HepG2 (cell line): Measurements from ENCODE around the gene FBXL12. TPM values are rescaled to one million over a fixed set of nuclear protein-coding genes. Genes with fewer than 3 reads are reported as not detected.

Source experiments
- ATF2 ChIP-seq: sonication (generic); formaldehyde crosslinking; IDR thresholded peaks from 2 replicates; pipeline ENCODE4 v1.4.0; 2020; ENCODE audit warnings: missing genetic modification reagents
- BCL6 ChIP-seq: IDR thresholded peaks from 2 replicates; pipeline ENCODE4 v1.6.1; 2016; ENCODE audit warnings: missing genetic modification reagents, missing compliant biosample characterization
- BRD4 ChIP-seq: sonication (generic); formaldehyde crosslinking; IDR thresholded peaks from 2 replicates; pipeline ENCODE4 v1.4.0; 2020; ENCODE audit warnings: missing genetic modification reagents
- CAMTA2 ChIP-seq: sonication (generic); formaldehyde crosslinking; IDR thresholded peaks from 2 replicates; pipeline ENCODE4 v1.4.0; 2020; ENCODE audit warnings: mild to moderate bottlenecking, missing genetic modification reagents, borderline replicate concordance
- DRAP1 ChIP-seq: IDR thresholded peaks from 2 replicates; pipeline ENCODE4 v1.6.1; 2016; ENCODE audit warnings: missing genetic modification reagents, missing compliant biosample characterization
- GABPA ChIP-seq, 2 experiments: IDR thresholded peaks; 2 replicates each; pipeline ENCODE4 v1.6.1; 2011 to 2016; ENCODE audit warnings: low read depth in 2 of 2, low read length in 1 of 2, missing biosample characterization in 1 of 2, missing genetic modification characterization in 1 of 2
- JUND ChIP-seq: sonication (generic); formaldehyde crosslinking; IDR thresholded peaks from 2 replicates; pipeline ENCODE4 v1.8.0; 2022; ENCODE audit warnings: mild to moderate bottlenecking, missing genetic modification reagents
- KLF15 ChIP-seq: sonication (generic); formaldehyde crosslinking; IDR thresholded peaks from 2 replicates; pipeline ENCODE4 v1.8.1; 2023; ENCODE audit warnings: borderline replicate concordance, mild to moderate bottlenecking, inconsistent platforms, missing genetic modification reagents, mixed read lengths
- MAFF ChIP-seq: IDR thresholded peaks from 2 replicates; pipeline ENCODE4 v1.6.1; 2011; ENCODE audit warnings: low read depth, low read length, improper control_type of control experiment
- PRPF4 ChIP-seq: fragments of 200-400 bp; formaldehyde crosslinking; IDR thresholded peaks from 2 replicates; pipeline ENCODE4 v1.6.1; 2016; ENCODE audit warnings: low read length, low read depth; ENCODE audit not compliant: poor library complexity, severe bottlenecking
- RXRA ChIP-seq: sonication (generic); formaldehyde crosslinking; IDR thresholded peaks from 2 replicates; pipeline ENCODE4 v1.5.1; 2020; ENCODE audit warnings: missing genetic modification reagents
- TFAP4 ChIP-seq: sonication (generic); IDR thresholded peaks from 2 replicates; pipeline ENCODE4 v1.6.1; 2016; ENCODE audit warnings: low read depth, borderline replicate concordance
- ZBTB4 ChIP-seq: sonication (generic); formaldehyde crosslinking; IDR thresholded peaks from 2 replicates; pipeline ENCODE4 v1.4.0; 2020; ENCODE audit warnings: missing genetic modification reagents, mild to moderate bottlenecking, borderline replicate concordance
- ZFP62 ChIP-seq: sonication (generic); formaldehyde crosslinking; IDR thresholded peaks from 2 replicates; pipeline ENCODE4 v1.4.0; 2020; ENCODE audit warnings: missing genetic modification reagents
- ZHX1 ChIP-seq: sonication (generic); formaldehyde crosslinking; IDR thresholded peaks from 2 replicates; pipeline ENCODE4 v1.8.1; 2022; ENCODE audit warnings: low read depth, mild to moderate bottlenecking, missing genetic modification reagents
- ZNF329 ChIP-seq: sonication (generic); formaldehyde crosslinking; IDR thresholded peaks from 2 replicates; pipeline ENCODE4 v1.9.0; 2021; ENCODE audit warnings: low read depth, mild to moderate bottlenecking, missing genetic modification reagents
- ZNF547 ChIP-seq: sonication (generic); formaldehyde crosslinking; IDR thresholded peaks from 2 replicates; pipeline ENCODE4 v1.5.1; 2020; ENCODE audit warnings: mild to moderate bottlenecking, missing genetic modification reagents
- ZNF556 ChIP-seq: sonication (generic); formaldehyde crosslinking; IDR thresholded peaks from 2 replicates; pipeline ENCODE4 v1.4.0; 2020; ENCODE audit warnings: mild to moderate bottlenecking, missing genetic modification reagents, borderline replicate concordance
- polyA plus RNA-seq, 8 experiments: library from polyadenylated mRNA; depleted of rRNA in 3 of 8; stranded (reverse) in 7 of 8; unstranded in 1 of 8; fragments of >200 nt; fragmentation: Illumina TruSeq in 4 of 8; extraction: Trizol in 4 of 8; gene quantifications; 2 replicates each; pipeline versions ENCODE4 v1.2.1 to v1.2.3, GENCODE V29; 2011 to 2016; ENCODE audit warnings: low read depth in 4 of 8, missing spikeins in 1 of 8, mixed read lengths in 1 of 8; ENCODE audit not compliant: insufficient read depth in 1 of 8
- total RNA-seq, 5 experiments: library from RNA; depleted of rRNA; stranded (reverse); fragments of >200 nt; fragmentation: Illumina TruSeq; extraction: Trizol; gene quantifications; 2 replicates each; pipeline ENCODE4 v1.2.3, GENCODE V29; 2016; ENCODE audit warnings: low read depth in 1 of 5

Gene FBXL12
- total and polyA plus RNA-seq, 2 of the 13 experiments (the other 11 are each of a cell fraction or from before 2014, with no cell fraction given) = 20.4 to 23.1 TPM

GRCh38 chr19:9768175-9769112 lies 50.4 kb downstream of the FBXL12 start, which contains the start of gene ZNF846 (continued):
- TF ChIP-seq GABPA (IDR thresholded peaks at IDR 0.05; ENCODE audit: low read depth, low read length) (peak; percentile 99), GABPA (CRISPR knock-in tag; IDR thresholded peaks at IDR 0.05; ENCODE audit: low read depth) (peak; percentile 100), BRD4 (no peak; the same call in 1 of the 2 replicates), ZNF547 (CRISPR knock-in tag) (0 out of 2 replicates have a peak, but pooled peaks have one; percentile 23), ZBTB4 (CRISPR knock-in tag) (0 out of 2 replicates have a peak, but pooled peaks have one; percentile 67), MAFF (no peak), ZNF556 (peak; percentile 58; the same call in 1 of the 2 replicates), BCL6 (peak; percentile 68), JUND (0 out of 2 replicates have a peak, but pooled peaks have one; percentile 57), ZNF329 (CRISPR knock-in tag) (0 out of 2 replicates have a peak, but pooled peaks have one; percentile 15), RXRA (CRISPR knock-in tag) (peak; percentile 39; the same call in 1 of the 2 replicates), ZHX1 (no peak), ATF2 (CRISPR knock-in tag) (peak; percentile 88), CAMTA2 (CRISPR knock-in tag) (peak; percentile 76; the same call in 1 of the 2 replicates), KLF15 (CRISPR knock-in tag) (peak; percentile 68; the same call in 1 of the 2 replicates), ZFP62 (CRISPR knock-in tag) (no peak), TFAP4 (peak; percentile 41; the same call in 1 of the 2 replicates), DRAP1 (peak; percentile 85), PRPF4 (no peak)
